GM08714 (cell line): ENCODE data around the gene NKX1-1.
"Not testable (repeated sequence)": the region's sequence is repeated elsewhere in the genome, so short reads cannot be mapped to it uniquely, and the experiment has no call there.

Source experiments
- H3K4me3 ChIP-seq: fragments of 200-500 bp; sonication (Bioruptor generic); 2 replicates; pipeline ENCODE4 v1.5.1; 2014; ENCODE audit warnings: mild to moderate bottlenecking, low read length, inconsistent platforms
- ZNF274 ChIP-seq: IDR thresholded peaks from 2 replicates; pipeline ENCODE4 v1.6.1; 2012; ENCODE audit warnings: mild to moderate bottlenecking, low read depth, low read length

NKX1-1 gene

DNA sequence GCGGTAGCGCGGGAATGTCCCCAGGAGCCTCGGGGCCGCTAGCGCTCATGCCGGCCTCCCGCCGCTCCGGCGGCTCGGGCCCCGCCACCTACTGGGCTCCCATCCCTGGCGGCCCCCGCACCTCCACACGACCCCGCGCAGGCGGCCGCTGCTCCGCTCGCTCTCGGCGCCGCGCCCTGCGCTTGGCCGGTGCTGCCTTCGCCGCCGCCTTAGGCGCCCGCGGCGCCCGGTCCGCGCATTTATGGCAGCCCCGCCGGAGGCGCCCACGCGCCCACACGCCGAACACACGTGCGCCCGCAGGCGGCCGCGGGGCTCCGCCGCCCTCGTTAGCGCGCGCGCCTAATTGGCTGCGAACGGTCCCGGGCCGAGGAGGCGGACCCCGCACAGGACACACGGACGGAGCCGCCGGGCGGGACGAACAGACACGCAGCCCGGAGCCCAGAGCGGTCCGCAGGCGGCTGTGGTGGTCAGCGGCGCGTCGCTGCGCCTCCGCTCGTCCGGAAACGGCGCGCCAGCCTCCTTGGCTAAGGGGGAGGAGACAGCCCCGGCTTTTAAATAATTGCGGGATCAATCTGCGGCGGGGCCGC is at the start of gene NKX1-1:
Gene NKX1-1 (minus strand): TSS at position 49 of the 587 bp plus-strand sequence. CDS start 0 bp downstream, at position 49.
- H3K4me3 ChIP-seq = no peak within 1 kb of the TSS
- TF ChIP-seq ZNF274 = no peak

GRCh38 chr4:1453731-1454130 is 47.5 kb upstream of the NKX1-1 start:
- no peak overlapping the region for H3K4me3 ChIP-seq
- TF ChIP-seq ZNF274 = no peak

GRCh38 chr4:1452431-1453051 is 46.3 kb upstream of the NKX1-1 start:
- no peak for TF ChIP-seq ZNF274

GRCh38 chr4:1451752-1452122 is 45.5 kb upstream of the NKX1-1 start:
- TF ChIP-seq ZNF274 = no peak
- H3K4me3 ChIP-seq = no peak overlapping the region

More at GRCh38 chr4:1452431-1453051, 46.3 kb upstream of the NKX1-1 start:
- H3K4me3 ChIP-seq = no peak overlapping the region

GRCh38 chr4:1451106-1451751 is 45.0 kb upstream of the NKX1-1 start:
- TF ChIP-seq ZNF274 = no peak
- H3K4me3 ChIP-seq = no peak overlapping the region

DNA sequence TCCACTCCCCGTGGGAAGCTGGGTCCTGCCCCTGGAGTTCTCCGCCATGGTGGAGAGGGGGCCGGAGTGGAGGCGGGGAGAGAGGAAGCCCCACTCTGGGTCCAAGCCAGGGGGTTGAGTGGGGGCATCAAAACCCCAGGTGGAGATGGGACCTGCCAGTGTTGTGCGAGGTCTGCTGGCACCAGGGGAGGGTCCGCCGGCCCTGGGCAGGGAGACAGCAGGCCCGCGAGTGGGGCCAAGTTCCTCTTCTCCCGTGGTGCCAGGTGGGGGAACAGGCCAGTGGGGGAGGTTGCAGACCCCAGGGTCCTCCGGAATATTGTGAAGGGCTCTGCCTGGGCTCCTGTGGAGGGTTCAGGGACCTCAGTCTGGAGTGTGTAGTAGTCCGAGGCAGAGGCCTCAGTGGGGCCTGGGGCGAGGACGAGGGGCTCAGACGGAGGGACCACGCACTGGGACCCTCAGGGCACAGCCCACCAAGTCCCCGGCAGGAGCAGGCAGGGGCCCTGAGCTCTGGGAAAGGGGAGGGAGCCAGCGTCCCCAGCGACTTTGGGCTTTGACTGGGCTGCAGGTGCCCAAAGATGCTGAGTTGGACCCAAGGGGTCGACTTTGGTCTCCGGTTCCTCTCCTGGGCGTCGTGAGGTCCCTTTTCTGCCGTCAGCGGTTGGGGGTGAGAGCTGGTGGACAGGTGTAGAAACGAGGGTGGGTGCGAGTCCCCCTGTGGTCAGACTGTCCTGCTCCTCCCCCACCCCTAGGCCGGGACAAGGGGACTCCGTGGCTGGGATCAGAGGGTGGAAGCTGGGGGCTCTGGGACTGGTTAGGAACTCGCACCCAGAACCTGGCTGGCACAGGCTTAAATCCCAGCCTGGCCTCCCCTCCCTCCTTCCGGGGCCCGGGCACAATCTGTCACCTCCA is 43.8 kb upstream of the NKX1-1 start:
- no peak for TF ChIP-seq ZNF274
- no peak overlapping the region for H3K4me3 ChIP-seq

DNA sequence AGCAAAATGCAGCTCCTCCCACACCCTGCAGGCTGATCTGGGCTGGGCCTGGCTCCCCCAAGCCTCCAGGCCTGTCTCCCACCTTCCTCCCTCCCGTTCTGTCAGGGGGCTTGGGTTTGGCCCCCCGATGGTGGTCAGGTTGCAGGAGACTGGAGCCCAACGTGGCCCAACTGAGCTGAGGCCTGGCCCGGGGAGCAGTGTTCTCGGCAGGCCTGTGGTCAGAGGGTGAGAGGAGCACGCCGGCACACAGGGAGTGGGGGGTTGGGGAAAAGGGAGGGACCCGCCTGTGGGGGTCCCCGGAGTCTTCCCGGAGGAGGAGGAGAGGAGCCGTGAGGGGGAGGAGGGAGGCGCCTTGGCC is 43.2 kb upstream of the NKX1-1 start:
- TF ChIP-seq ZNF274 = no peak
- no peak overlapping the region for H3K4me3 ChIP-seq

GRCh38 chr4:1448589-1449420 is 42.6 kb upstream of the NKX1-1 start:
- H3K4me3 ChIP-seq = no peak overlapping the region
- TF ChIP-seq ZNF274 = no peak

DNA sequence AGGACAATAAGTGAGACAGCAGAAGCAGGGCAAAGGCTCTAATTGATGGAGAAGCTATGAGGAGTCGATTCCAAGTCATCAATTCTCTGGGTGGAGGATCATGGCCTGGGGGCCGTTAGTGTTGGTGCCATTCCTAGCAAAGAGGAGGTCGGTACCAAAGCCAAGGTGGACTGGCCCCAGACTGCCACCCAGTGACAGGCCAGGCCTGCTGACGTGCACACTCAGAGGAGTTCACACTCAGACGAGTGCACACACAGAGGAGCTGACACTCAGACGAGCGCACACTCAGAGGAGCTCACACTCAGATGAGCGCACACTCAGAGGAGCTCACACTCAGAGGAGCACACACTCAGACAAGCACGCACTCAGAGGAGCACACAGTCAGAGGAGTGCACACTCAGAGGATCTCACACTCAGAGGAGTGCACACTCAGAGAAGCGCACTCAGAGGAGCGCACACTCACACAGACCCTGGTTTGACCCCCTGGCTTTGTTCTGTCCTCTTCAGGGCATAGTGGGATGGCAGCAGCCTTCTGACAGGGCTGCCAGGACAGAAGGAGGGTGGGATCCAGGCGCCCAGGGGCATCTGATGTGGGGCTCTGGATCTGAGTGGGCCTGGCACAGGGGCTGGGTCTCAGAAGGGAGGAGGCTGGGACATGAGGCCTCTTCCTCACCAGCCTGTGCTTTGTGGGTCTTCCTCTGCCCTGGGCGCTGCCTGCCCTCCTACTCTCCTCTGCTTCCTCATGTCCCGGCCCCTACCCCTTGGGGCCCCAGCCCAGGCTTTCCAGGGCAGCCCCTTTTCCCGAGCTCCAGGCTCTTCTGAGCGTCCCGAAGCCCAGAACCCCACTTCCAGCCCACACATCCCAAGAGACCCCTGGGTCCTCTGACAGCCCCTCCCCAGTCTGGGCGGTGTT is 41.7 kb upstream of the NKX1-1 start:
- no peak for TF ChIP-seq ZNF274
- no peak overlapping the region for H3K4me3 ChIP-seq

DNA sequence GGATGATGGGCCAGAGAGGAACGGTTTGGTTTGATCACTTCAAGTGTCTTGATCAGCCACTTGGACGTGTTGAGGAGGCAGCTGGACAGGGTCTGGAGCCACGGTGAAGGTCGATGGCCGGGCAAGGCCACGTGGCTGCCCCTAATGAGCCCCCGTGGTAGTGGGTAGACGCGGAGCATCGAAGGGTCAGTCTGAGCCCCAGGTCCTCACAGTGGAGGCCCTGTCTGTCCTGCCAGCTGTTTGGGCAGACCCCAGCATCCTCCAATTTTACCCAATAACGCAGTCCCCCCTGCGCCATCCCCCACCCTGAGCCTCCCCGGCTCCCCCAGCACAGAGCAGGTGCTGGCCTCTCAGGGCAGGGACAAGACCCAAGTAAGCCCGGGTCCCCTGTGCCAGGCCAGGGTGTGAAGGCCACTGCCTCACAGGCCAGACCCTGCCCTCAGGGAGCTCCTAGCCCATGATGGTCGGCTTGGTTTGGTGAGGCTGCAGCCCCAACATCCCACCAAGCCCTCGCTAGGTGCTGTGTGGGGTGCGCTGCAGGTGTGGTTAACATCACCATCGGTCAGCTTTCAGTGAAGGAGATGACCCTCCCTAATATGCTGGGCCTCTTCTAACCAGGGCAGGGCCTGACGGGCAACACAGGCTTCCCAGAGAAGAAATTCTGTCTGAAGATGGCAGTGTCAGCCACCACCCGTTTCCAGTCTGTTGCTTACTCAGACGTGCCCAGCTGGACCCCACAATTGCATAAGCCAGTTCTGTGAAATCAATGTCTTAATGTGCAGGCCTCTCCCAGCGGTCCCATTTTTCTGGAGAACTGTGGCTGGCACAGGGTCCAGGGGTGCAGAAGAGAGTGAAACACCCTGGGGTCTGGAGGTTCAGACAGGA is 40.5 kb upstream of the NKX1-1 start:
- H3K4me3 ChIP-seq = no peak overlapping the region
- TF ChIP-seq ZNF274 = no peak

GRCh38 chr4:1445716-1446445 is 39.6 kb upstream of the NKX1-1 start:
- no peak overlapping the region for H3K4me3 ChIP-seq
- TF ChIP-seq ZNF274 = no peak

- H3K4me3 ChIP-seq = not testable (repeated sequence)
These were observed 37.5 kb upstream of the NKX1-1 start for GRCh38 chr4:1443688-1444172.
